Peyer's patch (tissue), 4 donors: ENCODE data around the gene MAEA. TPM values are rescaled to one million over a fixed set of nuclear protein-coding genes. Genes with fewer than 3 reads are reported as not detected.

Source experiments
- DNase-seq, 3 donors: peaks; one replicate each; pipeline ENCODE4 v3.0.0-alpha.2; 2017 to 2019
- H3K27ac ChIP-seq, 4 donors: fragments of 200-600 bp; sonication (generic); one replicate each; pipeline ENCODE4 v1.5.1; 2016 to 2019
- H3K27me3 ChIP-seq, 2 donors: fragments of 200-600 bp; sonication (generic); one replicate each; pipeline ENCODE4 v1.5.1; 2019
- H3K36me3 ChIP-seq, 3 donors: fragments of 200-600 bp; sonication (generic); one replicate each; pipeline ENCODE4 v1.5.1; 2016 to 2019
- H3K4me1 ChIP-seq, 4 donors: fragments of 200-600 bp; sonication (generic); one replicate each; pipeline ENCODE4 v1.5.1; 2016 to 2019
- H3K4me3 ChIP-seq, 4 donors: fragments of 200-600 bp; sonication (generic); 1 replicate in 3 of 4; 2 replicates in 1 of 4; pipeline ENCODE4 v1.5.1; 2016 to 2019; ENCODE audit warnings: mild to moderate bottlenecking in 1 of 4
- H3K9me3 ChIP-seq, 4 donors: fragments of 200-600 bp; sonication (generic); one replicate each; pipeline ENCODE4 v1.5.1; 2016 to 2019; ENCODE audit warnings: mild to moderate bottlenecking in 1 of 4
- POLR2A ChIP-seq, 2 donors: fragments of 450-650 bp; IDR thresholded peaks; one replicate each; pipeline ENCODE4 v1.5.1; 2017; ENCODE audit warnings: antibody characterized with exemption in 2 of 2, mild to moderate bottlenecking in 2 of 2, moderate library complexity in 2 of 2
- total RNA-seq, 4 donors: library from RNA; depleted of rRNA; stranded (reverse); fragments of >200 nt; gene quantifications; one replicate each; pipeline ENCODE4 v1.1.0, GENCODE V29; 2016
- TF ChIP-seq, protein P1 (sequence below), 6 experiments: fragments of 450-650 bp in 4 of 6; fragments of 200-600 bp in 2 of 6; sonication (generic) in 1 of 6; IDR thresholded peaks; one replicate each; pipeline ENCODE4 v1.5.1; 2017 to 2019; ENCODE audit warnings: antibody characterized with exemption in 6 of 6, mild to moderate bottlenecking in 3 of 6, moderate library complexity in 1 of 6

The MAEA gene
- total RNA-seq, 4 donors from 2014 or later: 112 to 200 (median 143) TPM

DNA sequence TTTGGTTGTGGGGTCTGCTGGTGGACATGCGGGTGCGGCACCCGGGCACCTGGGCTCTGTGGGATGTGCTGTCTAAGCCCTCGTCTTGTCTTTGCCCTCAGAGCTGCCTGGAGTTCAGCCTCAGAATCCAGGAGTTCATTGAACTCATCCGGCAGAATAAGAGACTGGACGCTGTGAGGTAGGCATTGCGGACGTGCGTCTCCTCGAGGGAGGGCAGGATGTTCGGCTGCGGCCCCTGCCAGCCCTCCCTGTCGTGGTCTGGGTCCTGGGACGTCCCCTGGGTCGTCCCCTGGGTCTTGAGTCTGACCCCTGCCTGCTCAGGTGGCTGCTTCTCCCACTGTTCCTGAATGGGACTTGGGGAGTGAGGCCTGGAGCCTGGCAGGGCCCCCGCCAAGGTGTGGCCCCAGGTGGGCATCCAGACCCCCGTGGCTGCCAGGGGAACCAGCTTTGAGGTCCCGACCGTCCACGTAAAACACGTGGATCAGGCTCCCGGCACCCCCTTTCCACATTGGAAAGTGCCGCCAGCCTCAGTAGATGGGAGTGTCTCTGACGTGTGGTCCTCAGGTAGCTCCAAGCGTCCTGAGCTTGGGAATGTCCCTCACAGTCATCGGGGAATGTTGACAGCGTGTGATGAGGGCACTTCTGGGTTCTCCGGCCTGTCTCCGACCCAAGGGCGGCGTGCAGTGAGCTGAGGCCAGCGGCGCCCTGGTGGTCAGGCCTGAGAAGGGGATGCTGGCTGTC is 38.0 kb downstream of the MAEA start:
- TF ChIP-seq, protein P1, sequence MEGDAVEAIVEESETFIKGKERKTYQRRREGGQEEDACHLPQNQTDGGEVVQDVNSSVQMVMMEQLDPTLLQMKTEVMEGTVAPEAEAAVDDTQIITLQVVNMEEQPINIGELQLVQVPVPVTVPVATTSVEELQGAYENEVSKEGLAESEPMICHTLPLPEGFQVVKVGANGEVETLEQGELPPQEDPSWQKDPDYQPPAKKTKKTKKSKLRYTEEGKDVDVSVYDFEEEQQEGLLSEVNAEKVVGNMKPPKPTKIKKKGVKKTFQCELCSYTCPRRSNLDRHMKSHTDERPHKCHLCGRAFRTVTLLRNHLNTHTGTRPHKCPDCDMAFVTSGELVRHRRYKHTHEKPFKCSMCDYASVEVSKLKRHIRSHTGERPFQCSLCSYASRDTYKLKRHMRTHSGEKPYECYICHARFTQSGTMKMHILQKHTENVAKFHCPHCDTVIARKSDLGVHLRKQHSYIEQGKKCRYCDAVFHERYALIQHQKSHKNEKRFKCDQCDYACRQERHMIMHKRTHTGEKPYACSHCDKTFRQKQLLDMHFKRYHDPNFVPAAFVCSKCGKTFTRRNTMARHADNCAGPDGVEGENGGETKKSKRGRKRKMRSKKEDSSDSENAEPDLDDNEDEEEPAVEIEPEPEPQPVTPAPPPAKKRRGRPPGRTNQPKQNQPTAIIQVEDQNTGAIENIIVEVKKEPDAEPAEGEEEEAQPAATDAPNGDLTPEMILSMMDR (IDR thresholded peaks at IDR 0.05): no peak
- TF ChIP-seq POLR2A (IDR thresholded peaks at IDR 0.05): no peak
- no peak for DNase-seq
- H3K27me3 ChIP-seq: no peaks in the 10 kb centered on the region
- H3K4me3 ChIP-seq: no peak overlapping the region
- H3K4me1 ChIP-seq: no peaks in the 10 kb centered on the region
- no peak overlapping the region for H3K27ac ChIP-seq
- peaks cover 0 to 76% (median 0%) of the 10 kb centered on the region in 3 donors for H3K36me3 ChIP-seq
- H3K9me3 ChIP-seq: no peaks in the 10 kb centered on the region

DNA sequence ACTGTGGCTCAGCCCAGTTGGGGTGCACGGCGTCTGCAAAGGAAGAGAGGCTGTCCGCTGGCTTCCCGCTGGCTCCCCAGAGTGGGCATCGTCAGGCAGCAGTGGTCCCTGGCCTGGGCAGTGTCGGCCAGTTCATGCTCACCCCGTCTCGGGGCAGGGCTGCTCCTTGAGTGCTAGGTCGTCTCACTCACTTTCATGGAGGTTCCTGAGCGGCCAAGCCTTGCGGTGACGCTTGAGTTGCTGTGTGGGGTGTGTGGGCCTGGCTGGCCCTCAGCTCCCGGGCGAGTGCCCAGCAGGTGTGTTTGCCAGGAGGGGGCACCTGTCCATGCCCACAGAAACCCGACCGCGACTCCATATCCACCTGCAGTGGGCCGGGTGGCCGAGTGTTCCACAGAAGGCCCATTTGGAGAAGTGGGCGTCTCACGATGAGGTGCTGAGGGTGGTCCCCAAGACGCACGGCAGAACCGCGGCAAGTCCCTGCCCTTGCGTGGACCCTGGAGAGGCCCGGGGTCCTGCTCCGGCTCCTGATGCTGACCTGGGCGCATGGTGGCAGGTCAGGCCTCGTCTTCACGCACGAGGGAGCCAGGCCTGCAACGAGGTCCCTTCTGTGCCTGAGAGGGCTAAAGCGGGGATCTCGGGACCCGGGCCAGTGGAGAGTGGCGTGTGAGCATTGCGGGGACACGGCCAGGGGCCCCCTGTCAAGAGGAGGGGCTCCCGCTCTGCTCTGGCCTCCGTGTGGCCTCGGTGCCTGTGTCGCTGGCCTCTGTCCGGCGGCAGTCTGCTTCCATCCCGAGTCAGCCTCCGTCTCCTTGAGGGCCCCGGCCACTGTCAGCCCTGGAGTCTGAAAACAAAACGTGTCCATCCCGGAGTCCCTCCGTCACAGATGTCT is 38.8 kb downstream of the MAEA start:
- Histone ChIP-seq H3K9me3 (no peaks in the 10 kb centered on the region), H3K4me3 (no peak overlapping the region), H3K4me1 (no peaks in the 10 kb centered on the region), H3K27me3 (no peaks in the 10 kb centered on the region), H3K36me3 (peaks cover 0 to 78% (median 0%) of the 10 kb centered on the region in 3 donors), H3K27ac (no peak overlapping the region)
- no peak for DNase-seq
- TF ChIP-seq POLR2A (IDR thresholded peaks at IDR 0.05): no peak
- TF ChIP-seq, protein P1 (IDR thresholded peaks at IDR 0.05): no peak

DNA sequence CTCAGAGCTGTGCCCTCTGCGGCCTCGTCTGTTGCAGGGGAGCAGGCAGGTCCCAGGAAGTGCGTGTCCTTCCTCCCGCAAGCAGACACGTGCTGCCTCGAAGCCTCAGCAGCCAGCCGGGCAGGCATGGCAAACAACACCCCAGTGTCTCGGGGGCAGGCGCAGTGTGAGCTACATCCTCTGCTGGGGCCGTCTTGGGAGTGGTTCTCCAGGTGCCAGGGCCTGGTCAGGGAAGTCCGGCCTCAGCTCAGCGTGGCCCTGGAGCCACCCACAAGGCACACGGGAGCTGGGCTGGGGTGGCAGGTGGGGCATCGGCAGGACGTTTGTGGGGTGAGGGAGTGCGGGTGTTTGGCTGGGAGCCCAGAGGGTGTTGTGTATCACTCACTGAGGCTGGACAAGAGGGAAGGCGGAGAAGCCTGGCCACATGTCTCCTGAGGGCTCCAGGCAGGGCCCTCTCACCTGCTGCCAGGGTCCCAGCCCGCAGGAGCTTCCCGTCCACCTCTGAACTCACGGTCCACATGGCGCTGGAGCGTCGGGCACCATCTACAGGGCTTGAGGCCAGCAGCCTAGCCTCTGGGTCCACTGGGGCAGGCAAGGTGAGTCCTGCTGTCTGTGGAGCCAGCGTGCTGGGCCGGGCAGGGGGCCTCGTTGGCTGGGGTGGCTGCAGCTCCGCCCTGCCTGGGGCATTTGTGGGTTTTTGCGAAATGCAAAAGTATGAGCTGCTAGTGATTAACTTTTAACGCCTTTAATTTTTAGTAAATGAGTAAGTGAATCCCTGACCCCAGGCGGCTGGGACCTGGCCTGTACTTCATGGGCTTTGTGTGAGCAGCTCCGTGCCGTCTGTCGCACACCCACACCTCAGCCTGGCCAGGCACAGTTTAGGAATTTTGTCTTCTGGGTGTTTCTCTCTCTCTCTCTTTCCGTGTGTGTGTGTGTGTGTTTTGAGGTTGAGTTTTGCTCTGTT is 40.0 kb downstream of the MAEA start:
- no peak for DNase-seq
- peak overlapping the region in 3 of 4 donors; percentile 32 to 62 (median 52) for H3K27ac ChIP-seq
- TF ChIP-seq POLR2A (IDR thresholded peaks at IDR 0.05): no peak
- TF ChIP-seq, protein P1 (IDR thresholded peaks at IDR 0.05): no peak
- H3K9me3 ChIP-seq: no peaks in the 10 kb centered on the region
- no peaks in the 10 kb centered on the region for H3K4me1 ChIP-seq
- H3K27me3 ChIP-seq: no peaks in the 10 kb centered on the region
- peaks cover 0 to 79% (median 0%) of the 10 kb centered on the region in 3 donors for H3K36me3 ChIP-seq
- no peak overlapping the region for H3K4me3 ChIP-seq

DNA sequence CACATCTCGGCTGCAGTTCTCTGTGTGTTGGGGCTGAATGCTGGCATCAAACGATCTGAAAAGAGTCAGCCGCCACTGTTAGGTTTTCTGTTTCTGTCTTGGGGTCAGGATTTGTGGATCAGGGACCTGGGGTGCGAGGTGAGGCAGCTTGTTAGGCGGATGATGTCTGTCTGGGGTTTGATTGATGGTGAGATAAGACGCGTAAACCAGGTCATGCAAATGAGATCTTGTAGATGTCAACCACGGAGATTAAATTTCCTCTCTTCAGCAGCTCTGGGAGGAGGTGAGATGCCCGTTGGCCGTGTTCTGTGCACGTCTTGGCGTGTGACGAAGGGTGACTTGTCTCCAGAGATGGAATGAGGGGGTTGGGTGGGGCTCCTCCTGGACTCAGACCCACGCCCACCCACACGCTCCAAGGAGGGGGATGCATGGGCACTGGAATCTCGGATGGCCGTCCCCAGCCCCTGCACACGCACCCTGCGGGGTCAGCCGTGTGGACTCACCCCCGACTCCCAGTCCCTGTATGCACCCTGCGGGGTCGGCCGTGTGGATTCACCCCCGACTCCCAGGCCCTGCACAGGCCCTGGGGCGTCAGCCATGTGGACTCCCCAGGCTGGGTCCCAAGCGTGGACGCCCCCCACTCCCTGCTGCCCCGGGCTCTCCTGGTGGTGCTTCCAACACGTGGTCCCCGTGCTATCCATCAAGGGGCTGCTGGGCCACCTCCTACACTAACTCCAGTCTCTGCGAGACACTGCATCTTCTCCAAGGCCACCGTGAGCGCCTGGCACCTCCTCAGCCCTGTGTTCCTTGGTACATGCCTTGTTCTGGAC is 41.3 kb downstream of the MAEA start:
- Histone ChIP-seq H3K36me3 (peaks cover 0 to 77% (median 0%) of the 10 kb centered on the region in 3 donors), H3K4me1 (no peaks in the 10 kb centered on the region), H3K4me3 (no peak overlapping the region), H3K9me3 (no peaks in the 10 kb centered on the region), H3K27me3 (no peaks in the 10 kb centered on the region), H3K27ac (peak overlapping the region in 3 of 4 donors; percentile 32 to 57 (median 39))
- peak in 1 of 3 donors; percentile 32 for DNase-seq
- TF ChIP-seq, protein P1 (IDR thresholded peaks at IDR 0.05): no peak
- no peak for TF ChIP-seq POLR2A (IDR thresholded peaks at IDR 0.05)
